Measurements from ENCODE around the gene NSG1. TPM values are rescaled to one million over a fixed set of nuclear protein-coding genes. Genes with fewer than 3 reads are reported as not detected.
"Not testable (repeated sequence)": the region's sequence is repeated elsewhere in the genome, so short reads cannot be mapped to it uniquely, and the experiment has no call there.

The NSG1 gene
- total RNA-seq, 1 donor from 2014 or later: 52.4 TPM

DNA sequence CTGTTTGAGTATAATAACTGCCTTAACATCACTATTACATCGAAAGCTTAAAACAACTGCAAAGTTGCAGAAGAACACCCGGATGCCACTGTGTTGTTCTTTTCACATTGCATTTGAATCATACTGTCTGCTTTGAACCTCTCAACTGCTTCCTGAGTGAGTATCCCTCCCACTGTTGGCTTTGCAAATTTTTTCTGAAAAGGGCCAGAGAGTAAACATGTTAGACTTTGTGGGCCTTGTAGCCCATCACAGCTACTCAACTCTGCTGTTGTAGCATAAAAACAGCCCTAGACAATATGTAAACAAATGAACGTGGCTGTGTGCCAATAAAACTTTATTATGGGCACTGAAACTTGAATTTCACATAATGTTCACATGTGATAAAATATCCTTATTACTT, 76.1 kb downstream of the NSG1 start:
- peaks cover 7% of the 10 kb centered on the region for H3K4me1 Mint-ChIP-seq (ENCODE audit: low read depth)
- no peak overlapping the region for H3K4me3 Mint-ChIP-seq (ENCODE audit: low read depth)
- no peak overlapping the region for H3K27ac Mint-ChIP-seq
- peaks cover 9% of the 10 kb centered on the region for H3K9me3 Mint-ChIP-seq (ENCODE audit: low read depth)
- no peaks in the 10 kb centered on the region for H3K27me3 Mint-ChIP-seq
- TF ChIP-seq, protein P1, sequence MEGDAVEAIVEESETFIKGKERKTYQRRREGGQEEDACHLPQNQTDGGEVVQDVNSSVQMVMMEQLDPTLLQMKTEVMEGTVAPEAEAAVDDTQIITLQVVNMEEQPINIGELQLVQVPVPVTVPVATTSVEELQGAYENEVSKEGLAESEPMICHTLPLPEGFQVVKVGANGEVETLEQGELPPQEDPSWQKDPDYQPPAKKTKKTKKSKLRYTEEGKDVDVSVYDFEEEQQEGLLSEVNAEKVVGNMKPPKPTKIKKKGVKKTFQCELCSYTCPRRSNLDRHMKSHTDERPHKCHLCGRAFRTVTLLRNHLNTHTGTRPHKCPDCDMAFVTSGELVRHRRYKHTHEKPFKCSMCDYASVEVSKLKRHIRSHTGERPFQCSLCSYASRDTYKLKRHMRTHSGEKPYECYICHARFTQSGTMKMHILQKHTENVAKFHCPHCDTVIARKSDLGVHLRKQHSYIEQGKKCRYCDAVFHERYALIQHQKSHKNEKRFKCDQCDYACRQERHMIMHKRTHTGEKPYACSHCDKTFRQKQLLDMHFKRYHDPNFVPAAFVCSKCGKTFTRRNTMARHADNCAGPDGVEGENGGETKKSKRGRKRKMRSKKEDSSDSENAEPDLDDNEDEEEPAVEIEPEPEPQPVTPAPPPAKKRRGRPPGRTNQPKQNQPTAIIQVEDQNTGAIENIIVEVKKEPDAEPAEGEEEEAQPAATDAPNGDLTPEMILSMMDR (IDR thresholded peaks at IDR 0.05; ENCODE audit: unreplicated experiment): no peak
- DNase-seq (ENCODE audit: low spot score, unreplicated experiment): no peak
- peaks cover 31% of the 10 kb centered on the region for H3K36me3 Mint-ChIP-seq (ENCODE audit: insufficient read depth)

DNA sequence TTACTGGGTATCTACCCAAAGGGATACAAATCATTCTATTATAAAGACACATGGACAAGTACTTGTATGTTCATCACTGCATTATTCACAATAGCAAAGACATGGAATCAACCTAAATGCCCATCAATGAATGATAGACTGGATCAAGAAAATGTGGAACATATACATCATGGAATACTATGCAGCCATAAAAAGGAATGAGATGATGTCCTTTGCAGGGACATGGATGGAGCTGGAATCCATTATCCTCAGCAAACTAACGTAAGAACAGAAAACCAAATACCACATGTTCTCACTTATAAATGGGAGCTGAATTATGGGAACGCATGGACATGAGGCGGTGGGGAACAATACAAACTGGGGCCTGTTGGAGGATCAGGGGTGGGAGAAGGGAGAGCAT, 78.3 kb downstream of the NSG1 start:
- not testable (repeated sequence) for H3K9me3 Mint-ChIP-seq (ENCODE audit: low read depth); H3K27ac Mint-ChIP-seq; H3K27me3 Mint-ChIP-seq; H3K4me1 Mint-ChIP-seq (ENCODE audit: low read depth); DNase-seq (ENCODE audit: low spot score, unreplicated experiment); H3K4me3 Mint-ChIP-seq (ENCODE audit: low read depth)
- H3K36me3 Mint-ChIP-seq (ENCODE audit: insufficient read depth): peaks cover 40% of the 10 kb centered on the region

Other genes with a start within 250 kb of the NSG1 start
- gene OTOP1, start 160.2 kb upstream of the NSG1 start, total RNA-seq: not detected in 2 replicates
- gene TMEM128, start 138.9 kb upstream of the NSG1 start, total RNA-seq: 22.5 and 24.5 TPM in 2 replicates
- gene LYAR, start 96.9 kb upstream of the NSG1 start, total RNA-seq: 18.7 and 20.4 TPM in 2 replicates
- gene ZBTB49, start 96.9 kb upstream of the NSG1 start, total RNA-seq: 10.0 and 12.5 TPM in 2 replicates
- 37.8 and 41.2 TPM in 2 replicates for gene STX18, start 154.9 kb downstream of the NSG1 start, total RNA-seq